ENCODE measurements around the gene CLDN4.
A peak's percentile ranks its signal among the peaks of the same experiment; 100 is the strongest.
"Not testable (repeated sequence)": the region's sequence is repeated elsewhere in the genome, so short reads cannot be mapped to it uniquely, and the experiment has no call there.

The CLDN4 gene

DNA sequence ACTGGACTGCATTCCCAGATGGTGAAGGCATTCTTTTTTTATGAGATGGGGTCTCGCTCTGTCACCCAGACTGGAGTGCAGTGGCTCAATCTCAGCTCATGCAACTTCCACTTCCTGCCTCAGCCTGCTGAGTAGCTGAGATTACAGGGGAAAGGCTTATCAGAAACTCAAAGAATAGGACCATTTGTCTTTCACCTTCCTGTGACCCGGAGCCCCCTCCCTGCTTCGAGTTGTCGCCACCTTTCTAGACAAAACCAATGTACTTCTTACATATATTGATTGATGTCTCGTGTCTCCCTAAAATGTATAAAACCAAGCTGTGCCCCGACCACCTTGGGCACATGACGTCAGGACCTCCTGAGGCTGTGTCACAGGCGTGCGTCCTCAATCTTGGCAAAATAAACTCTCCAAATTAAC, 13.3 kb downstream of the CLDN4 start:
- no peak for DNase-seq

DNA sequence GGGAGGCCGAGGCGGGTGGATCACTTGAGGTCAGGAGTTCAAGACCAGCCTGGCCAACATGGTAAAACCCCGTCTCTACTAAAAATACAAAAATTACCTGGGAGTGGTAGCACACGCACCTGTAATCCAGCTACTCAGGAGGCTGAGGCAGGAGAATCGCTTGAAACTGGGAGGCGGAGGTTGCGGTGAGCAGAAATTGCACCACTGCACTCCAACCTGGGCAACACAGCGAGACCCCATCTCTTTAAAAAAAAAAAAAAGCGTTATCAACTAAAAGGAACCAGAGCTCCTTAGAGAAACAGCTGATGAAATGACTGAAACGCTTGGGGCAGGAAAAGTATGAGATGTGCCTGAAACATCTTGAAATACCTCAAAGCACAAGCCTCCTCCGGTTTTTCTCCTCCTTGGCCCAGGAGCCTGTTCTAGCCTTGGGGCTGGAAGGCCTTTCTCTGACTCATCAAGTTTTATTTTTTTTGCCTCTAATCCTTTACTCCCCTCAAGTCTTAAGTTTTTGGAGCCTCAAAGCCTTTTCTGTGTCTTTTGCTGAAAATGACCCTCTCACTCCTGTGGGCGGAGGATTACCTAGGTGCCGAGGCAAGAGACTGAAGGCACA, 14.2 kb downstream of the CLDN4 start:
- no peak for DNase-seq

DNA sequence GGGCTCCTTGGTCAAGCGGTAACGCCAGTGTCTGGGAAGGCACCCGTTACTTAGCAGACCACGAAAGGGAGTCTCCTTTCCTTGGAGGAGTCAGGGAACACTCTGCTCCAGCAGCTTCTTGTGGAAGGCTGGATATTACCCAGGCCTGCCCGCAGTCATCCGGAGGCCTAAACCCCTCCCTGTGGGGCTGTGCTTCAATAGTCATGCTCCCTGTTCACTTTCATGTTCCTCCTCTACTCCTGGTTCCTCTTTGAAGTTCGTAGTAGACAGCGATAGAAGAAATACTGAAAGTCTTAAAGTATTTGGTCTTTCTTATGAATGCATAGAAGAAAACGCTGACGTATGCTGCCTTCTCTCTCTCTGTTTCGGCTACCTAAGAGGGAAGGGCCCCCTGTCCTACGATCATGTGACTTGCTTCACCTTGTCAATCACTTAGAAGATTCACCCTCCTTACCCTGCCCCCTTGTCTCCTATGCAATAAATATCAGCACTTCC, 15.0 kb downstream of the CLDN4 start:
- DNase-seq, result not testable (repeated sequence)

DNA sequence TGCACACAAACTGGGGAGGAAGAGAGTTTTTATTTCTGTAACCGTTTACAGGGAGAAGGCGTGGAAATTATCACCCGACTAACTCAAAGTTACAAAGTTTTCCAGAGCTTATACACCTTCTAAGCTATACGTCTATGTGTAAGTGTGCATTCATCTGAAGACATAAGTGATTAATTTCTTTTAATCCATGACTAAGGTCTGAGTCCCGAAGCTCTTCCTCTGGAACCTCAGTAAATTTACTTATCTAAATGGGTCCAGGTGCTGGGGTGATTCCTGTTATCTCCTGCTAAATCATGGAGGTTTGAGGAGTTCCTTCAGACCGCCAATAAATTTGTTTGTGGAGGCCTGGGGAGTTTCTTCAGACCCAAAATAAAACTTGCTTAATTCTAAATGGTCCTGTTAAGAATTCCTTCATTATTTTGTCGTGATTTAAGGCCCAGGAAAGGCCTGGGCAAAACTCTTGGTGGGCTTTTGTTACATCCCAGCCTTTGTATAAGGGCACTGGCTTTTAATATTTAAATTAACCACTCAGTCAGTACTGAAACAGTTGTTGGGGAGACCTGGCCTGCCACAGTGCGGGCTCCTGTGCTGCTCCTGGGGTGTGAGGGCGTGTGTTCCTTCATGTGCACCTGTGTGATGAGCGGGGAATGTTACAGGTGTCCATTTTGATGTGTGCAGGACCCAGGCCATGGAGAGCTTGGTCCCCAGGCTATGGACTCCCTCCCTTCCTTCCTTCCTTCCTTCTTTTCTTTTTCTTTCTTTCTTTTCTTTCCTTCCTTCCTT, 17.3 kb downstream of the CLDN4 start:
- DNase-seq, result no peak

DNA sequence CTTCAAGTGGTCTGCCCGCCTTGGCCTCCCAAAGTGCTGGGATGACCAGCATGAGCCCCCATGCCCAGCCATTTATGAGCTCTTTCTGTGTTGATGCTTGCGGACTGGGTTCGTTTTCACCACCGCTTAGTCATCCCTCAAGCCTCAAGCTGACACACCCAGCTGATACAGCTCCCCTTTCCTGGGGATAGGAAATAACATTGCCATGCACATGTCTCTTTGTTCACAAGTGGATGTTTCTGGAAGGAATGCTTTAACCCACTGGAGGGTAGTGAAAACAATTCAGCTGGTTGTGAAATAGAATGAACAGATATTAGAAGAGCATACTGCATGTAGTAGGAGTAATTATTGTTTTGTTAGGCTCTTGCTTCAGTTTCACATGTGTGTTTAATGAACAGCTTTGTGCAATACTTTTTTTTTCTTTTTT, 20.0 kb downstream of the CLDN4 start:
- peak; percentile 66 to 88 for DNase-seq

DNA sequence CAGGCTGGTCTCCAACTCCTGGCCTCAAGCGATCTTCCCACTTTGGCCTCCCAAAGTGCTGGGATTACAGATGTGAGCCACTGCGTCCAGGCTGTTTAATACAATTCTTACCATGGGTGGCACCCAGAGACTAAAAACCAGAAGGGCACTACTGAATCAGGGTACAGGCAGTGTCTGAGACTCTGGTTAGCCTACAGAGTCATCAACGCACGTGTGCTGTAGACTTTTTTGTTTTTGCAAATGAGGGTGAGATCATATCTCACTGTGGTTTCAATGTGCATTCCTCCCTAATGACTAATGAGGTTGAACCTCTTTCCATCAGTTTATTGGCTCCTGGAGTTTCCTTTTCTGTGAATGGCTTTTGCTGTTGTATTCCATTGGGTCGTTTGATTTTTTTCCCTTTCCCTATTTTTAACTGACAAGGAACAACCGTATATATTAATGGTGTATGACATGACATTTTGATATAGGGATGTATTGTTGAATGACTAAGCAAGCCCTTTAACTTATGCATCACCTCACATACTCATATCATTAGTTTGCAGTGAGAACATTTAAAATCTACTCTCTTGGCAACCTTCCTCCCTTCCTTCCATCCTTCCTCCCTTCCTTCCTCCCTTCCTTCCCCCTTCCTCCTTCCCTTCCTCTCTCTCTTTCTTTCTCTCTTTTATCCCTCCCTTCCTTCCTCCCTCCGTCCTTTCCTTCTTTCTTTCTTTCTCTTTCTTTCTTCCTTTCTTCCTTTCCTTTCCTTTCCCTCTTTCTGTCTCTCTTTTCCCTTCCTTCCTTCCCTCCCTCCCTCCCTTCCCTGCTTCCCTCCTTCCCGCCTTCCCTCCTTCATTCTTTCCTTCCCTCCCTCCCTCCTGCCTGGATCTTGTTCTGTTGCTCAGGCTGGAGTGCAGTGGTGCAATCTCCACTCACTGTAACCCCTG, 20.9 kb downstream of the CLDN4 start:
- DNase-seq, result peak; percentile 98 to 99

DNA sequence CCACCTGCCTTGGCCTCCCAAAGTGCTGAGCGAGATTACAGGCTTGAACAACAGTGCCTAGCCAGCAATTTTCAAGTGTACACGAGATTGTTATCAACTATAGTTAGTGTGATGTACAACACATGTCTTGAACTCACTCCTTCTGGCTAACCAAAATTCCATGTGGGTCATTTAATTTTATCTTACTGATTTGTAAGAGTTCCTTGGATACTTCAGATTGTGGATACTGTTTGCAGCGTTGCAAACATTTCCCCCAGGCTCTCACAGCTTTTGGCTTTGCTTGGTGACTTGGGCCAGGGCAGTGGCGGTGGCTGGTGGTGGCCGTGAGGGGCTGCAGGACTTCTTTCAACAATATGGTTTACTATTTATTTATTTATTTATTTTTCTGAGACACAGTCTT, 21.7 kb downstream of the CLDN4 start:
- no peak for DNase-seq

DNA sequence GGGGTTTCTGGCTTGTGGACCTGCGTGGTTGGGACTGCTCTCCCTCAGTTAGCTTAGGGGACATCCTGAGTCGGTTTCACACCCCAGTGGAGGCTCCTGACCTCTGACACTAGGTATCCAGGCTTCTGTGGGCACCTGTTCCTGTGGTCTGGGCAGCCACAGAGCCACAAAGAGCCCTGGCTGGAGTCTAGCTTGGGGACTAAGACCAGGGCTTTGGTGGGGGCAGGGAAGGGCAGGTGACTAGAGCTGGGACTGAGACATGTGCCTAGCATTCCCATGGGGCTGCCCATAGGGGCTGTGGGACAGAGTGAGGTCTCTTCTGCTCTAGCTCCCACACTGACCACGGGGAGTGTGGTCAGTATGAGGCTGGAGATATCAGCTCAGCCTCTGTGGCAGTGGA, 26.1 kb downstream of the CLDN4 start:
- DNase-seq, result no peak

DNA sequence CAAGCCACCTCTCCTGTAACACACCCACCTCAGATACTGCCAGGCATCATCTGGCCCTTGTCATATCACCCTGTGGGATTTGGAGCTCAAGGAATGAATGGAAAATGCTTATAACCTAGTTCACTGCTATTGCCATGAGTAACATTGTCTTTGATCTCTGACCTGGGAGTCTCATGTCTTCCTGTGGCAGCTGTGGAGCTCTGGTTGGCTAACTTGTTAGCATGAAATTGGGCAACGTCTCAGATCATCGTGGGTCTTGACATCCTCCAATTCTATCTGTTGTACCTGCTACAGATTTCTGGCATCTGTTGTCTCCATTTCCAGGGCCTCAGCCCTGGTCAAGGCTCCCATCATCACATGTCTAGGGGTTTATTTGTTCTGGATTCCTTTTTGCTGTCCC, 28.0 kb downstream of the CLDN4 start:
- DNase-seq, result peak in 1 of 2 experiments; percentile 15

DNA sequence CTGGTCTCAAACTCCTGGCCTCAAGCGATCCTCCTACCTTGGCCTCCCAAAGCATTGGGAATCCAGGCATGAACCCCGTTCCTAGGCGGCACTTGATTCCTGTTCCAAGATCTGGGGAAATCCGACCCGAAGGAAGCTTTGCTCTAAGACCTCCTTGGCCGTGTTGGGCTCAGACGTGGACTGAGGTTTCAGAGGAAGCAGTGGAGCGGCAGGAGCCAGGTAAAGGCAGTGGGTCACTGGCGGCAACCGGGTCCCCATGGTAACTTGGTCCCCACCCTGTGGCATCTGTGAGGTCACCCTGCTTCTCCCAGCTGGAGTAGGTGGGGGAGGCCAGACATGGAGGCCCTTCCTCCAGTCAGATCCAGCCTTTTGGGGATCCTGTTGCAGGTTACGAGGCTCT, 30.1 kb downstream of the CLDN4 start, which contains the start of gene TMEM270:
TSS of gene TMEM270 (plus strand) at position 301 of the 400 bp plus-strand sequence. CDS start at position 337, 36 bp downstream.
- DNase-seq, result no peak

DNA sequence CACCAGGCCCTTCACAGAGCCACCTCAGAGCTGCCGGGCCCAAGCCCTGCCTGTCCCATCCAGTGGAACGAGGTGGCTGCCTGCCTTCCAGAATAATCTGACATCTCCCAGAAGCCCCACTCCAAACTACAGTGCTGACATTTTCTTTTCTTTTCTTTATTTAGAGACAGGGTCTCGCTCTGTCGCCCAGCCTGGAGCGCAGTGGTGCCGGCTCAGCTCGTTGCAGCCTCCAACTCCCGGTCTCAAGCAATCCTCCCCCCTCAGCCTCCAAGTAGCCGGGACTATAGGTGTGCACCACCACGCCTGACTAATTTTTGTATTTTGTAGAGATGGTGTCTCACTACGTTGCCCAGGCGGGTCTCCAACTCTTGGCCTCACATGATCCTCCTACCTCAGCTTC, 30.5 kb downstream of the CLDN4 start:
- DNase-seq, result no peak

DNA sequence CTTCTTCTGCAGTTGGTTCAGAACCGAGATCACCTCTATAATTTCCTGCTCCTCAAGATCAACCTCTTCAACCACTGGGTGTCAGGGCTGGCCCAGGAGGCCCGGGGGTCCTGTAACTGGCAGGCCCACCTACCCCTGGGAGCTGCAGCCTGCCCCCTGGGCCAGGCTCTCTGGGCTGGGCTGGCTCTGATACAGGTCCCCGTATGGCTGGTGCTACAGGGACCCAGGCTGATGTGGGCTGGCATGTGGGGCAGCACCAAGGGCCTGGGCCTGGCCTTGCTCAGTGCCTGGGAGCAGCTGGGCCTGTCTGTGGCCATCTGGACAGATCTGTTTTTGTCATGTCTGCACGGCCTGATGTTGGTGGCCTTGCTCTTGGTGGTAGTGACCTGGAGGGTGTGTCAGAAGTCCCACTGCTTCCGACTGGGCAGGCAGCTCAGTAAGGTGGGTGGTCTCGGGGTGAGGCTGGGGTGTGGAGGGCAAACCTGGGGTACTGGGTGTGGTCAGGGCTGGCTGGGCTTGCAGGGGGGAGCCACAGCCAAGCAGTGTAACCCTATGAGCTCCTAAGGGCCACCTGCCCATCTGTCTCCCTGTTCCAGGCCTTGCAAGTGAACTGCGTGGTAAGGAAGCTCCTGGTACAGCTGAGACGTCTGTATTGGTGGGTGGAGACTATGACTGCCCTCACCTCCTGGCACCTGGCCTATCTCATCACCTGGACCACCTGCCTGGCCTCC, 34.4 kb downstream of the CLDN4 start:
- no peak for DNase-seq

DNA sequence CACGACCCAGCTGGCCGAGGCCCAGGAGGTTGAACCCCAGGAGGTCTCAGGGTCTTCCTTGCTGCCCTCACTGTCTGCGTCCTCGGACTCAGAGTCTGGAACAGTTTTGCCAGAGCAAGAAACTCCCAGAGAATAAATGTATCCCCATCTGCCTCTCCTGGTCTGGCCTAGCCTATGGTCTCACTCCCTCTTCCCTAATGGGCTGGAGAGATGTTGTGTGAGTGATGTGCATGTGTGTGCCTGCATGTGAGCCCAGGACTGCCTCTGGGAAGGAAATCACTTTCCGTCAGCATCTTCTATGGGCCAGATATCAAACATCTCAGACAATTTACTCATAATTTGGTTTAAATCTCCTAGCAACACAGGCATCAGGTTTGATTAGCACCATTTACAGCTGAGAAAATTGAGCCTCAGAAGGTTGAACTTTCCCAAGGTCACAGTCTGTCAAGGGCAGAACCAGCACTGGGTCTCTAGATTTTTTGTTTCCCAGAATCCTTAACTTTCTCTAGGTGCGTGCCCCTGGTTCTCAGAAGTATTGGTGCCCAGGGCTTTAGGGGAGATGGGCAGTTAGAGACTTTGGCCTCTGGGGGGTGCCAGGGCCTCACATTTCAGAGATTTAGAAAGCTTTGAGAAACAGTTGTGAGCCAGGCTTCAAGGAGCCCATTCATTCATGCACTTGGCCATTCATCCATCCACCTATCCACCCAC, 35.1 kb downstream of the CLDN4 start:
- peak; percentile 13 to 42 for DNase-seq

DNA sequence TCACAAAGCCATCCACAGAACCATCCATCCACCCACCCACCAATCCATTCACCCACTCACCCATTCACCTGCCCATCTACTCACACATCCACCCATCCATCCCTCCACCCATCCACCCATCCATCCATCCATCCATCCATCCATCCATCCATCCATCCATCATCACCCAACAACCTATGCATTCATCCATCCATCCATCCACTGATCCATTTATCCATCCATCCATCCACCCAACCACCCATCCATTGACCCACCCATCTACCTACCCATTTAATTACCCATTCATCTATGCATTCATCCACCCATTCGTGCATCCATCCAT, 35.6 kb downstream of the CLDN4 start:
- DNase-seq, result no peak

DNA sequence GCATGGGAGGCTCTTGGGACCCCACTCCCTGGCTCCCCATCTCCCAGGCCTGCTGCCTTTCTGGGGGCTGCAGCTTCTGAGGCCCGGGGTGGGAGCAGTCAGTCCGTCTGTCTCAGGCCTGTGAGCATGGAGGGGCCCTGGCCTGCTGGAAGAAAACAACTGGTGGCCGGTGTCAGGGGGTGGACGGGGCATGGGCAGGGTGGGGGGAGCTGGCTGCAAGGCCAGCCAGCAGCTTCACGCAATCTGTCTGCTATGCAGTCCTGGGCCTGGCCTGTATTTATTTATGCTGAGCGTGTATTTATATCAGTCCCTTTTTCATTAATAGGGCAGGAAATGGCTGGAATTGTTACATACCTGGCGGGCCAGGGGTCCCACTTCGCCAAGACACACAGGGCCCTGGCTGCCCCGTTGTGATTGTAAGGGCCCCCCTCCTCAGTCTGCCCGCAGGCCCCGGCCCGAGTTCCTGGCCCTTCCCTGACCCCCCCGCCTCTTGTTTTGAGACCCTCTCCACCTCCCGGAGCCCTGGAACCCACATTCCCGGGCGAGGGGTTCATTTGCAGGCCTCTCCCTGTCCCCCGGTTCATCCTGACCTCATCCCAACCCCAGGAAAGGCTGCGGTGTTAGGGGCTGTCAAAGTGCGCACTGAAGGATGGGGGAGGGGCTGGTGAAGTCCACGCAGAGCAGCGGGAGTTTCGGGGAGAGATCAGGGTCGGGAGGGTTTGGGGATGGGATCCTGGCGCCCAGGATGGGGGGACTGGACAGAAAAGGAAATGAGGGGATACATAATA, 38.4 kb downstream of the CLDN4 start:
- DNase-seq, result no peak

DNA sequence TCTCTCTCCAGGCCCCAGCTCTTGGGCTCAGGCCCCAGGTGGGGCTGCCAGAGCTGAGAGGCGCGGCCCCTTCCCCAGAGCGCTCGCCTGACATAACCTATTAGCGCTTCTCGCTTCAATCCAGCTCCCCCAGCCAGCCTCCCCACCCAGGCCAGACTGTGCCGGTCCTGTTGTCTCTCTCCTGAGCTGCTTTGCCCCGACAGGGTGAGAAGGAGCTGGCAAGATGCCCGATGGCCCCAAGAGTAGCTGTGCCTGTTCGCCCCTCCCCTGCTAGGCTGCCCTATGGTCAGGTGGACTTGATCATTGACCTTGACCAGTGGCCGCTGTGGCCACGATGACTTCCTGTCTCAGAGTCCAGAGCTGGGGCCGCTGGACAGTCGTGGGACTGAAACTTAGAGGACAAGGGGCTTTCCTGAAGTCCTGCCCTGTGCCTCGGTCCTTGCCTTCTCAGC, 39.3 kb downstream of the CLDN4 start:
- DNase-seq, result no peak

DNA sequence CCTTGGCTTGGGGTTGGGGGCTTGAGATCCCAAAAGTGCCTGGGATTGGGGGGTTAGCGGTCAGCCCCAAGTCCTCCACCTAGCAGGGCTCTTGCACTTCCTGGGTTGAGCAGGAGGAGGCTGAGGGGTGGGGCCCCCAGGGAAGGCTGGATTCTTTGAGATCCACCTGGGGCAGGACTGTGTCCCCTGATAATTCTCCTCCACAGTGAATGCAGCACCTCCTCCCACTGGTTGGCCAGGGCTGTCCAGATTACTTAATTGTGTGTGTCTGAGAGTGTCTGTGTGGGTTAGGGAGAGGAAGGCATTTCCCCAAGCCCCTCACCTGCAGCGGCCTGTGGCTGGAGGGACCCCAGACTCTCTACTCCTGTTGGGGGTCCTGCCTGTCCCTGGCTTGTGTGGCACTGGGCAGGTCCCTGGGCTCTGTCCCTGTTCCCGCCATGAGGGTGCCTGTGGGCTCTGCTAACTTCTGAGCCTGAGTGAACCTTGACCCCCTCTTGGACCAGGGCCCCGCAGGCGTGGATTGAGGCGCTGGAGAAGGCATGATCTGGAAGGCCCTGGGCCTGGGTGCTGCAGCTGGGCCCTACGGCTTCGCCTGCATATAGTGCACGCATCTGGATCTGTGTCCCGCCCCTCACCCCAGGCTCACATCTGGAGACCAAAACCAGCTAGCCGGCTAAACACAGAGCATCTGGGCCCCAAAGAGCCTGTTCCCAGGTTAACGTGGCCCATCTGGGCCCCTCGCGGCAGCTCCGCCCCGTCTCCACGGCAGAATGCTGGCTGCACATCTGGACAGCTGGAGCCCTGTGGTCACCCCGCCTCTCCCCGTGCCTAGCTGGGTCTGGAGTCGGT, 40.6 kb downstream of the CLDN4 start:
- no peak for DNase-seq

DNA sequence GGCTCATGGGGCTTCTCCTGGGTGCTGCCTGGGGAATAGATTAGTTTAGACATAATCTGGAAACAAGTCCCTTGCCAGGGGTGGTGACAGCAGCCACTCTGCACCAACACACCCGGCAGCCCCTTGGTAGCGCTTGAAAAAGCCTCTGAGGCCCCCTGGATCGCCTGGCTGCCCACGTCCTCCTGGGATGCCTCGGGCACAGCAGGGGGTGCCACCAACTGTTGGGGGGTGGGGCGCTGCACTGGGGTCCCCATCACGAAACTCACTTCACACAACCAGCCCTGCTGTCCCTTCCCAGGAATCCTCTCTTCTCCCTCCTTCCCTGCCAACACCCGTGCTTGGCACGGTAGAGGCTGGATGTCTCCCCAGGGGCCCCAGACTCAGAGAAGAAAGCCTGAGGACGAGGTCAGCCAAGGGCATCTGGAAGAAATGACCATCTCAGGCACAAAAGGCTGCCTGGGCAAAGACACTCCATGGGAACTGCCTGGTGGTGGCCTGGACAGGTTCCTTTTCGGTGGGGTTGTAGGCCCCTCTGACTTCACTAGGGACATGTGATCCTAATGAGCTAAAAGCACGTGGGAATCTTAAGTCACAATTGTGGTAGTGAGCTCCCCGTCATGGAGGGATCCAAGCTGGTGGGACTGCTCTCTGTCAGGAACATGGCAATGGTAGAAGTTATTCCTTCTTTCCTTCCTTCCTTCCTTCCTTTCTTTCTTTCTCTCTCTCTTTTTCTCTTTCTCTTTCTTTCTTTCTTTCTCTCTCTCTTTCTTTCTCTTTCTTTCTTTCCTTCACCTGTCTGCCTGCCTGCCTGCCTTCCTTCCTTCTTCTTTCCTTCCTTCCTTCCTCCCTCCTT, 41.5 kb downstream of the CLDN4 start:
- DNase-seq, result no peak

DNA sequence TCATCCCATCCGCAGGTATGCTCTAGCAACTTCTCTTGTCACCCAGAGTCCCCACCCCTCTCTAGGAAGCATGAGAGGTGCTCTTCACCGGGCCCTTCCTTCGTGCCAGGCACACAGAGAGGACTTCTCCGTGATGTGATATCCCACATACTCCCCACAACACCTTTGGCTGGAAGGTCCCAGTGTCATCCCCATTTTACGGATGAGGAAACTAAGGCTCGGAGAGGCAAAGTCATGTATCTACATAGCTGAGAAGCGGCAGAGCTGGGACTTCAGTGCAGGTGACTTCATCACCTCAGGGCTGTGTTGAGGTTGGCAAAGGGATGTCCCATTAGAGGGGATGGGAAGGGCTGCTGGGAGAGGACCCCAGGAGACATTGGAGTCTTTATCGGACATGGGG, 45.6 kb downstream of the CLDN4 start:
- no peak for DNase-seq

All from SW 1271 (cell line).